ENCODE data around the gene VRK2. TPM values are rescaled to one million over a fixed set of nuclear protein-coding genes. Genes with fewer than 3 reads are reported as not detected.

VRK2 gene
- total RNA-seq, 1 donor from 2014 or later = 25.6 TPM

Other genes with a start within 250 kb of the VRK2 start
- 35.6 TPM for gene FANCL, start 194.5 kb downstream of the VRK2 start, total RNA-seq